Measurements from ENCODE around the gene SLC9A3.

DNA sequence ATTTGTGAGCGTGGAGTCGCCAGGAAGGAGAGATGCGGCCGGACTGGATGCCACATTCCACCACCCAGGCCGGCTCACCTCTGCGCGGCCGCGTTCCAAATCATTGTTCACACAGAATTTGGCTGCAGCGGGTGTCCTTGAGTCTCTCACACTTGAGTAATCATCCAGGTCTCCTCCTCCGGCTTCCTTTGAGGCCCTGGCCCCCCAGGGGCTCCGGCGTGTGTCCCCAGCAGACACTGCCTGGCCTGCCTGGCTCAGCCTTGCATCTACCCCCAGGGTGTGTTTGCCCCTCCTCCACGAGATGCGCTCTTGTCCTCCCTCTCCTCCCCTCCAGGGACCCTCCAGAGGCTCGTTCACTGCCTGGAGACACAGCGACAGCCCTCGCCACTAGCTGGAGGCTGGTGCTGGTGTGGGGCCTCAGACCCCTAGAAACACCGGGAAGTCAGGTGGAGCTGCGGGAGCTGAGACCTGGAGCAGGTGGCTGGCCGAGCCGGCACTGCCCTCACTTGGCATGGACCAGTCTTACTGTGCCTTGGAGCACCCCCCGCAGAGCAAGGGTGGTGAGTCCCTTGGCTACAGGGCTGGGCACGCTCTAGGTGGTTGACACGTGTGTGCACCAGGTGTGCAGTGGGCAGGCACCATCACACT is 7.0 kb upstream of the SLC9A3 start:
- no peak for TF ChIP-seq RAD21 (IDR thresholded peaks at IDR 0.05; ENCODE audit: low read length)
- TF ChIP-seq, protein P1, sequence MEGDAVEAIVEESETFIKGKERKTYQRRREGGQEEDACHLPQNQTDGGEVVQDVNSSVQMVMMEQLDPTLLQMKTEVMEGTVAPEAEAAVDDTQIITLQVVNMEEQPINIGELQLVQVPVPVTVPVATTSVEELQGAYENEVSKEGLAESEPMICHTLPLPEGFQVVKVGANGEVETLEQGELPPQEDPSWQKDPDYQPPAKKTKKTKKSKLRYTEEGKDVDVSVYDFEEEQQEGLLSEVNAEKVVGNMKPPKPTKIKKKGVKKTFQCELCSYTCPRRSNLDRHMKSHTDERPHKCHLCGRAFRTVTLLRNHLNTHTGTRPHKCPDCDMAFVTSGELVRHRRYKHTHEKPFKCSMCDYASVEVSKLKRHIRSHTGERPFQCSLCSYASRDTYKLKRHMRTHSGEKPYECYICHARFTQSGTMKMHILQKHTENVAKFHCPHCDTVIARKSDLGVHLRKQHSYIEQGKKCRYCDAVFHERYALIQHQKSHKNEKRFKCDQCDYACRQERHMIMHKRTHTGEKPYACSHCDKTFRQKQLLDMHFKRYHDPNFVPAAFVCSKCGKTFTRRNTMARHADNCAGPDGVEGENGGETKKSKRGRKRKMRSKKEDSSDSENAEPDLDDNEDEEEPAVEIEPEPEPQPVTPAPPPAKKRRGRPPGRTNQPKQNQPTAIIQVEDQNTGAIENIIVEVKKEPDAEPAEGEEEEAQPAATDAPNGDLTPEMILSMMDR (IDR thresholded peaks at IDR 0.05): no peak
- TF ChIP-seq, protein P2, sequence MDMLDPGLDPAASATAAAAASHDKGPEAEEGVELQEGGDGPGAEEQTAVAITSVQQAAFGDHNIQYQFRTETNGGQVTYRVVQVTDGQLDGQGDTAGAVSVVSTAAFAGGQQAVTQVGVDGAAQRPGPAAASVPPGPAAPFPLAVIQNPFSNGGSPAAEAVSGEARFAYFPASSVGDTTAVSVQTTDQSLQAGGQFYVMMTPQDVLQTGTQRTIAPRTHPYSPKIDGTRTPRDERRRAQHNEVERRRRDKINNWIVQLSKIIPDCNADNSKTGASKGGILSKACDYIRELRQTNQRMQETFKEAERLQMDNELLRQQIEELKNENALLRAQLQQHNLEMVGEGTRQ (IDR thresholded peaks at IDR 0.05; ENCODE audit: borderline replicate concordance, low read depth, low read length): no peak
- no peak for TF ChIP-seq EP300 (IDR thresholded peaks at IDR 0.05; ENCODE audit: borderline replicate concordance in 1 of 2, low read depth in 1 of 2, low read length in 1 of 2)
- TF ChIP-seq, protein P3, sequence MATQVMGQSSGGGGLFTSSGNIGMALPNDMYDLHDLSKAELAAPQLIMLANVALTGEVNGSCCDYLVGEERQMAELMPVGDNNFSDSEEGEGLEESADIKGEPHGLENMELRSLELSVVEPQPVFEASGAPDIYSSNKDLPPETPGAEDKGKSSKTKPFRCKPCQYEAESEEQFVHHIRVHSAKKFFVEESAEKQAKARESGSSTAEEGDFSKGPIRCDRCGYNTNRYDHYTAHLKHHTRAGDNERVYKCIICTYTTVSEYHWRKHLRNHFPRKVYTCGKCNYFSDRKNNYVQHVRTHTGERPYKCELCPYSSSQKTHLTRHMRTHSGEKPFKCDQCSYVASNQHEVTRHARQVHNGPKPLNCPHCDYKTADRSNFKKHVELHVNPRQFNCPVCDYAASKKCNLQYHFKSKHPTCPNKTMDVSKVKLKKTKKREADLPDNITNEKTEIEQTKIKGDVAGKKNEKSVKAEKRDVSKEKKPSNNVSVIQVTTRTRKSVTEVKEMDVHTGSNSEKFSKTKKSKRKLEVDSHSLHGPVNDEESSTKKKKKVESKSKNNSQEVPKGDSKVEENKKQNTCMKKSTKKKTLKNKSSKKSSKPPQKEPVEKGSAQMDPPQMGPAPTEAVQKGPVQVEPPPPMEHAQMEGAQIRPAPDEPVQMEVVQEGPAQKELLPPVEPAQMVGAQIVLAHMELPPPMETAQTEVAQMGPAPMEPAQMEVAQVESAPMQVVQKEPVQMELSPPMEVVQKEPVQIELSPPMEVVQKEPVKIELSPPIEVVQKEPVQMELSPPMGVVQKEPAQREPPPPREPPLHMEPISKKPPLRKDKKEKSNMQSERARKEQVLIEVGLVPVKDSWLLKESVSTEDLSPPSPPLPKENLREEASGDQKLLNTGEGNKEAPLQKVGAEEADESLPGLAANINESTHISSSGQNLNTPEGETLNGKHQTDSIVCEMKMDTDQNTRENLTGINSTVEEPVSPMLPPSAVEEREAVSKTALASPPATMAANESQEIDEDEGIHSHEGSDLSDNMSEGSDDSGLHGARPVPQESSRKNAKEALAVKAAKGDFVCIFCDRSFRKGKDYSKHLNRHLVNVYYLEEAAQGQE (IDR thresholded peaks at IDR 0.05; ENCODE audit: low read depth, low read length): no peak
